GM10248 (cell line): Measurements from ENCODE around the gene GGT7.

Source experiments
- CTCF ChIA-PET: fragments of 300-600 bp; sonication (Branson Sonifier 250); formaldehyde crosslinking; extraction: SDS; loops from one replicate; lab custom pipeline; 2021; ENCODE audit warnings: antibody characterized with exemption; lab: Yijun Ruan, JAX
- POLR2A ChIA-PET: fragments of 350-650 bp; sonication (Branson Sonifier 250); formaldehyde crosslinking; extraction: SDS; loops from one replicate; lab custom pipeline; 2020; ENCODE audit warnings: antibody characterized with exemption; lab: Yijun Ruan, JAX
- DNase-seq: peaks from one replicate; pipeline ENCODE4 v3.0.0; 2012; ENCODE audit errors: extremely low spot score
- CTCF ChIP-seq: IDR thresholded peaks from 2 replicates; pipeline ENCODE4 v1.5.1; 2012; ENCODE audit warnings: mild to moderate bottlenecking, low read depth; ENCODE audit errors: extremely low read depth, missing control alignments, control extremely low read depth

GGT7 gene

GRCh38 chr20:34872622-34873224 lies at the start of gene GGT7:
TSS of gene GGT7 (minus strand) at chr20:34872856. CDS start at chr20:34872815, 41 bp downstream.
- peak; percentile 92 for DNase-seq
- POLR2A ChIA-PET = no interaction called here
- CTCF ChIA-PET = interaction anchor here (0.6 to 5.2 kb wide), 21 partner anchors 10 to 559 kb away, joined by 3 to 55 read pairs (median 4); partner anchors contain the start of genes GSS, MYH7B and TRPC4AP
- peak; percentile 67 for TF ChIP-seq CTCF

- ChIA-PET CTCF (no interaction called here), POLR2A (no interaction called here)
- no peak for TF ChIP-seq CTCF
- DNase-seq = no peak
Measured at GRCh38 chr20:34921436-34921835, 48.8 kb upstream of the GGT7 start.

- POLR2A ChIA-PET = no interaction called here
- no peak for DNase-seq
- no peak for TF ChIP-seq CTCF
- CTCF ChIA-PET = interaction anchor here (1.5 kb wide), 2 partner anchors 15 to 46 kb away, joined by 4 to 5 read pairs; no protein-coding TSS in a partner anchor
Measured at GRCh38 chr20:34920055-34920454, 47.4 kb upstream of the GGT7 start.

- ChIA-PET POLR2A (no interaction called here), CTCF (interaction anchor here (1.0 to 1.7 kb wide), 2 partner anchors 16 to 43 kb away, joined by 3 to 5 read pairs; no protein-coding TSS in a partner anchor)
- TF ChIP-seq CTCF = no peak
- no peak for DNase-seq
Measured at GRCh38 chr20:34916774-34917354, 44.2 kb upstream of the GGT7 start.

GRCh38 chr20:34915749-34916455 lies 43.2 kb upstream of the GGT7 start:
- CTCF ChIA-PET = interaction anchor here (1.0 to 1.7 kb wide), 3 partner anchors 14 to 42 kb away, joined by 3 to 5 read pairs (median 3); no protein-coding TSS in a partner anchor
- POLR2A ChIA-PET = no interaction called here
- TF ChIP-seq CTCF = no peak
- DNase-seq = no peak

- POLR2A ChIA-PET = no interaction called here
- no peak for TF ChIP-seq CTCF
Measured at GRCh38 chr20:34915131-34915530, 42.5 kb upstream of the GGT7 start.

More at GRCh38 chr20:34915131-34915530, 42.5 kb upstream of the GGT7 start:
- no peak for DNase-seq
- CTCF ChIA-PET = interaction anchor here (1.2 kb wide), 1 partner anchor 14 kb away, joined by 3 read pairs; no protein-coding TSS in a partner anchor
